NOMO-1 treated with DMSO at 0.1 percent for 48 hours (cell line): ENCODE data around the gene PELI2.

Experiments
- DNase-seq: peaks from one replicate; lab custom pipeline; 2025; ENCODE audit not compliant: unreplicated experiment; lab: John Stamatoyannopoulos, UW

PELI2 gene

GRCh38 chr14:56117765-56118610 is at the start of gene PELI2:
Gene PELI2, plus strand, starts transcription at chr14:56118411. Its CDS starts 250 bp downstream, at chr14:56118661.
- DNase-seq, result peak; percentile 91

GRCh38 chr14:56073799-56074198 is 44.4 kb upstream of the PELI2 start:
- no peak for DNase-seq

- DNase-seq, result no peak
These were observed 42.9 kb upstream of the PELI2 start for GRCh38 chr14:56075301-56075700.

GRCh38 chr14:56081139-56081538 is 37.1 kb upstream of the PELI2 start:
- DNase-seq, result no peak

GRCh38 chr14:56082880-56083279 is 35.3 kb upstream of the PELI2 start:
- DNase-seq, result no peak

- DNase-seq, result no peak
These were observed 32.7 kb upstream of the PELI2 start for GRCh38 chr14:56085471-56085870.

GRCh38 chr14:56087671-56088471 is 30.3 kb upstream of the PELI2 start:
- no peak for DNase-seq

GRCh38 chr14:56088941-56089340 is 29.3 kb upstream of the PELI2 start:
- DNase-seq, result no peak

- DNase-seq, result peak; percentile 93
These were observed 25.4 kb upstream of the PELI2 start for GRCh38 chr14:56092763-56093162.

- DNase-seq, result no peak
These were observed 24.1 kb upstream of the PELI2 start for GRCh38 chr14:56094076-56094475.

- no peak for DNase-seq
These were observed 20.2 kb upstream of the PELI2 start for GRCh38 chr14:56098021-56098420.

- DNase-seq, result no peak
These were observed 19.0 kb upstream of the PELI2 start for GRCh38 chr14:56099081-56099797.

- no peak for DNase-seq
These were observed 17.7 kb upstream of the PELI2 start for GRCh38 chr14:56100556-56100955.

- DNase-seq, result no peak
These were observed 15.3 kb upstream of the PELI2 start for GRCh38 chr14:56102941-56103340.

- no peak for DNase-seq
These were observed 10.6 kb upstream of the PELI2 start for GRCh38 chr14:56107615-56108014.

GRCh38 chr14:56108057-56108456 is 10.2 kb upstream of the PELI2 start:
- DNase-seq, result no peak

GRCh38 chr14:56112781-56113180 is 5.4 kb upstream of the PELI2 start:
- DNase-seq, result peak; percentile 84

- DNase-seq, result no peak
These were observed 2.8 kb upstream of the PELI2 start for GRCh38 chr14:56115334-56115870.

GRCh38 chr14:56115976-56116893 is 2.0 kb upstream of the PELI2 start:
- no peak for DNase-seq

- DNase-seq, result no peak
These were observed 485 bp downstream of the PELI2 start for GRCh38 chr14:56118611-56119181.
